Duodenal mucosa (tissue), 2 donors: Measurements from ENCODE around the gene GNG14.

Source experiments
- H3K27ac ChIP-seq: one replicate; pipeline ENCODE4 v1.7.0; 2013; ENCODE audit warnings: low read depth, low read length
- H3K27me3 ChIP-seq, 2 donors: one replicate each; pipeline ENCODE4 v1.7.0; 2013; ENCODE audit warnings: low read length in 2 of 2, control low read depth in 1 of 2; ENCODE audit not compliant: insufficient read depth in 2 of 2, control insufficient read depth in 1 of 2
- H3K36me3 ChIP-seq, 2 donors: one replicate each; pipeline ENCODE4 v1.7.0; 2013; ENCODE audit warnings: low read length in 2 of 2, control low read depth in 1 of 2; ENCODE audit not compliant: insufficient read depth in 2 of 2, control insufficient read depth in 1 of 2
- H3K4me1 ChIP-seq, 2 donors: one replicate each; pipeline ENCODE4 v1.7.0; 2013; ENCODE audit warnings: low read length in 2 of 2, control low read depth in 1 of 2; ENCODE audit not compliant: insufficient read depth in 2 of 2, control insufficient read depth in 1 of 2
- H3K4me3 ChIP-seq, 2 donors: one replicate each; pipeline ENCODE4 v1.7.0; 2013; ENCODE audit warnings: low read length in 2 of 2, low read depth in 1 of 2
- H3K9ac ChIP-seq, 2 donors: one replicate each; pipeline ENCODE4 v1.7.0; 2013; ENCODE audit warnings: low read length in 2 of 2, low read depth in 1 of 2
- H3K9me3 ChIP-seq, 2 donors: one replicate each; pipeline ENCODE4 v1.7.0; 2013; ENCODE audit warnings: low read length in 2 of 2, control low read depth in 1 of 2; ENCODE audit not compliant: control insufficient read depth in 1 of 2

Gene GNG14

DNA sequence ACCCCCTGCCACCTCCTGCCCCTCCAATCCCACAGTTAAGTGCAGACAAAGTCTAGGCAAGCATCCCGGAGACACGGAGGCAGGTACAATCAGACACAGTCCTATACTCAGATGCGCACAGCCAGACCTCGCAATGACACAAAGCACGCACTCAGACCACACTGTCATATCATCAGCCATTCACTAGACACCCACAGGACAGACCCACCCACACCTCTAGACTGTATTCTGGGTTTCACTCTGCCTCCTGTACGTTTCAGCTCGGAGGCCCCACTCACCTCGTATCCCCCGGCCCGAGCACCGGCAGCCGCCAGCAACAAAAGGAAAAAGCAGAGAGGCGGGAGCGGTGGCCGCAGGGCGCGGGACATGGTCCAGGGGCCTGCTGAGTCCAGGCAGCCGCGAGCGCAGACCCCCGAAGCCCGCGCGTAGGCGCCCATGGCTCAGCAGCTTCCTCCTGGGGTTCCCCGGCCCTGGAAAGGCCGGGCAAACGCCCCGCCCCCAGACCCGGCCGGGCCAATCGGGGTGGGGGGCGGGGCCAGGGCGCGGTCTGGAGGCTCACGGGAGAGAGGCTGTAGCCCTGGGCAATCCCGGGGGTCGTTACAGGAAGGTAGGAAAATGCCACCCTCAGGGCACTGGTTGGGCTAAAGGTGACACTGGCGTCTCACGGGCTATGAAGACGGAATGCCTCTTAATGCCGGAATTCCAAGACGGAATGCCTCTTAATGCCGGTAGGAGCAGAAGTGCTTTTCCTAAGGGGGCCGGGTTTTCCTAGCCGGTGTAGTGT is 21.3 kb upstream of the GNG14 start, which contains the start of the genes MAN2B1 and WDR83:
TSS of gene MAN2B1 (minus strand) at position 478 of the 784 bp plus-strand sequence. CDS start at position 437, 41 bp downstream.
TSS of gene WDR83 (plus strand) at position 543 of the 784 bp plus-strand sequence. CDS start 2,984 bp downstream, outside the sequence.
- Histone ChIP-seq H3K9me3 (no peaks in the 10 kb centered on the region), H3K27me3 (no peaks in the 10 kb centered on the region), H3K9ac (peak within 1 kb of the TSS; percentile 78 to 90), H3K4me3 (peak within 1 kb of the TSS; percentile 90 to 92), H3K4me1 (peaks cover 37 to 53% of the 10 kb centered on the region in 2 donors), H3K36me3 (peaks cover 4 to 13% of the 10 kb centered on the region in 2 donors), H3K27ac (no peak within 1 kb of the TSS)

DNA sequence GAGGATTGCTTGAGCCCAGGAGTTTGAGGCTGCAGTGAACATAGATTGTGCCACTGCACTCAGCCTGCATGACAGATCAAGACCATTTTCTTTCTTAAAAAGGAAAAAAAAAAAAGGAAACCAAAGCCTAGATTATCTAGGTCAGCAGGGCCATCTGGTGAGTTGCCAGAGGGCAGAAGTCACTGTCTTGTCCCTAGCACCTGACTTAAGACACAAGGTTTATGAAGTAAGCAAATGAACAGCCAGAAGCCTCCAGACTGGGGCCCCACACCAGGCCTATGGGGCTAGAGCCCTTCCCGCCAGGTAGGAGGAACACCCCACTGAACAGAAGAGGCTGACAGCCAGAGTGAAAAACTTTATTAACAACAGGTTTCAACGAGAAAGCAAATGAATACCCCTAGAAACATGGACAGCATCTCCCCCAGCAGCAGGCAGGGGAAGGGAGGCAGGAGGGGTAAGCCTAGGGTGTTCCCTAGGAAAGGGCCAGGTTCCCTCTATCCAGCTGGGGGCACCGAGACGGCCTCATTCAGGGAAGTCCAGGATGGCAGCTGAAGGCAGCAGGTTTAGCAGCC is 20.0 kb upstream of the GNG14 start:
- Histone ChIP-seq H3K27me3 (no peaks in the 10 kb centered on the region), H3K9me3 (no peaks in the 10 kb centered on the region), H3K27ac (no peak overlapping the region), H3K36me3 (peaks cover 8 to 16% of the 10 kb centered on the region in 2 donors), H3K4me1 (peaks cover 37 to 53% of the 10 kb centered on the region in 2 donors), H3K9ac (peak overlapping the region; percentile 90 to 96), H3K4me3 (peak overlapping the region; percentile 85 to 99)

DNA sequence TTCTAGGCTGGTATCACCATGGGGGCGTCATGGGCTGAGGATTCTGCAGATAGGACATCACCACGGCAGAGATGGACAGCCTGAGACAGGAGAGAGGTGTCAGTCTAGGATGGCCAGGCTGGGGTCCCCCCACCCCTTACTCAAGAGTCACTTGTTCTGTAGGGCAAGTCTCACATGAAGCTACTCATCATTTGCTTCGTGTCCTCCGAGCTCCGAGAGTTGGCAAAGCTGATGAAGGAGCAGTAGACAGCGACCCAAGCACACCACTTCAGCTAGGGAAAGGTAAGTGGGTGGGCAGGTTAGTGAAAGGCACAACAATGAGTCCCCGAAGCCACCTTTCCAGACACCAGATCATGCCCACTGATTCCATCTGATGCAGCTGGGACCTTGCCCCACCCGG is 19.5 kb upstream of the GNG14 start:
- H3K4me1 ChIP-seq: peaks cover 37 to 53% of the 10 kb centered on the region in 2 donors
- H3K36me3 ChIP-seq: peaks cover 11 to 14% of the 10 kb centered on the region in 2 donors
- no peaks in the 10 kb centered on the region for H3K27me3 ChIP-seq
- H3K9ac ChIP-seq: peak overlapping the region; percentile 90 to 96
- peak overlapping the region; percentile 85 to 99 for H3K4me3 ChIP-seq
- no peaks in the 10 kb centered on the region for H3K9me3 ChIP-seq
- H3K27ac ChIP-seq: no peak overlapping the region

DNA sequence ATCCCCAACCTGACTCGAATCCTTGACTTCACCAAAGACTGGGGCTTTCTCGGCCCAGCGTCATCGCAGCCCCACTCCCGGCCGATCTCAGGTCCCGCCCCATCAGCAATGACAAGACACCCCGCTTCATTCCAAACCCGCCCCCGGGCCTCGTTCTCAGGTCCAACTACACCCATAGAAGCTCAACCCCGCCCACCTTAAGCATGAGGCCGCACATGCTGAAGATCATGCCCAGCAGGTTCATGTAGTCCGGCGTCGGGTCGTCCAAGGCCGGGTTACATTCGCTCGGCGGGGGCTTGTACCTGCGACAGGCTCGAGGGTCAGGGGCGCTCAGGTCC is 18.9 kb upstream of the GNG14 start:
- H3K4me1 ChIP-seq: peaks cover 37 to 53% of the 10 kb centered on the region in 2 donors
- peak overlapping the region; percentile 90 to 96 for H3K9ac ChIP-seq
- peak overlapping the region; percentile 85 to 99 for H3K4me3 ChIP-seq
- no peaks in the 10 kb centered on the region for H3K27me3 ChIP-seq
- H3K27ac ChIP-seq: peak overlapping the region; percentile 93
- peaks cover 13 to 15% of the 10 kb centered on the region in 2 donors for H3K36me3 ChIP-seq
- H3K9me3 ChIP-seq: no peaks in the 10 kb centered on the region

DNA sequence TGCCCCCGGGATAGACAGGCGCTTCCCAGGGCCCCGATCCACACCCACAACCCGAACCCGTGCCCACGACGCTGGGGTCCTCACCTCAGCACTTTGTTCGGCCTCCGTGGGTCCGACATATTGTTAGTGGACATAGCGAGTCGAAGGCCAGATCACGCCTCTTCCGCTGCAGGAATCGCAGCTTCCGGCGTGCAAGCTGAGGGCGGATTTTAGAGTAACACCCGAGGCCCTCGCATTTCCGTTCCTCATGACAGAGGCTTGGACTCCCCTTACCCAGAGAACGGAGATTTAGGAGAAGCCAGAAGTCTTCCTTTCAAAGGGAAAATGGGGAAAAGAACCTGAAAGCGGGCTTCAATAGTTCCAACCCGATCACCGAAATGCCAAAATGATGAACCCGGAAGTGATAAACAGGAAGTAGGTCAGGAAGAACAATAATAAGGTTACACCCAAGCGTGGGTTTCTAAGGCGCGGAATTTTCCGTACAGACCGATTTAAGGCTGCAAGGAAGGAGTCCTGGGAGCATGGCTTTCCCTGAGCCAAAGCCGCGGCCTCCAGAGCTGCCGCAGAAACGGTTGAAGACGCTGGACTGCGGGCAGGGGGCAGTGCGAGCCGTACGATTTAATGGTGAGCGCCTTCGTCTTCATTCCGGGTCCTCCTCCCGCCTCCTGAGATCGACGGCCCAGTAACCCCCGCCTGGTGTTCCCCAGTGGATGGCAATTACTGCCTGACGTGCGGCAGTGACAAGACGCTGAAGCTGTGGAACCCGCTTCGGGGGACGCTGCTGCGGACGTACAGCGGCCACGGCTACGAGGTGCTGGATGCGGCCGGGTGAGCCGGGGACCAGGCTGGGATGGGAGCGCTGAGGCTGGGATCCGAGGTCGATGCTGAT is 18.3 kb upstream of the GNG14 start:
- Histone ChIP-seq H3K27me3 (no peaks in the 10 kb centered on the region), H3K27ac (peak overlapping the region; percentile 93), H3K9ac (peak overlapping the region; percentile 90 to 96), H3K4me1 (peaks cover 37 to 49% of the 10 kb centered on the region in 2 donors), H3K4me3 (peak overlapping the region; percentile 85 to 99), H3K36me3 (peaks cover 19 to 21% of the 10 kb centered on the region in 2 donors), H3K9me3 (no peaks in the 10 kb centered on the region)

DNA sequence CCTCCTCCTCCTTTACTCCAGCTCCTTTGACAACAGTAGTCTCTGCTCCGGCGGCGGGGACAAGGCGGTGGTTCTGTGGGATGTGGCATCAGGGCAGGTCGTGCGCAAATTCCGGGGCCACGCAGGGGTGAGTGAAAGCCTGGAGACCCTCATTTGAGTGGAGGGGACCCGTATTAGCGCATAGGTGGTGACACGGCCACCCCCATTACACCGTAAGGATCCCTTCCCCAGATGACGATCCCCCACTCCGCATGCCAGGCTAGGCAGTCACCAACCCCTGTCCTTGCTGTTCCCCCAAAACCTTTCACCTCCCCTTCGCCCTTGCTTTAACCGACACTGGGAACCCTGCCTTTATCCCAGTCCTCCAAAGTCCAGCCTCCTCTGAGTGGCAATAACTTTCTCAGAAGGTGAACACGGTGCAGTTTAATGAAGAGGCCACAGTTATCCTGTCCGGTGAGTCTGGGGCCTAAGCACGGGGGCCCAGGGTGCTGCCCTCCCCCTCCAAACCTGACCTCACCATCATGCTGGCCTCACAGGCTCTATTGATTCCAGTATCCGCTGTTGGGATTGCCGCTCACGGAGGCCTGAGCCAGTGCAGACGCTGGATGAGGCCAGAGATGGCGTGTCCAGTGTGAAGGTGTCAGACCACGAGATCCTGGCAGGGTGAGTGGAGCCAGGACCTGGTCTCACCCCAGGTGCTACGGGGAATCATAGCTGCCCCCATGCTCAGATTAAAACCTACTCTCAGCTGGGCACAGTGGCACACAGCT is 17.5 kb upstream of the GNG14 start:
- Histone ChIP-seq H3K27ac (peak overlapping the region; percentile 93), H3K27me3 (no peaks in the 10 kb centered on the region), H3K9me3 (no peaks in the 10 kb centered on the region), H3K36me3 (peaks cover 21 to 27% of the 10 kb centered on the region in 2 donors), H3K4me3 (peak overlapping the region; percentile 85 to 99), H3K4me1 (peaks cover 36 to 42% of the 10 kb centered on the region in 2 donors), H3K9ac (peak overlapping the region; percentile 90 to 96)

DNA sequence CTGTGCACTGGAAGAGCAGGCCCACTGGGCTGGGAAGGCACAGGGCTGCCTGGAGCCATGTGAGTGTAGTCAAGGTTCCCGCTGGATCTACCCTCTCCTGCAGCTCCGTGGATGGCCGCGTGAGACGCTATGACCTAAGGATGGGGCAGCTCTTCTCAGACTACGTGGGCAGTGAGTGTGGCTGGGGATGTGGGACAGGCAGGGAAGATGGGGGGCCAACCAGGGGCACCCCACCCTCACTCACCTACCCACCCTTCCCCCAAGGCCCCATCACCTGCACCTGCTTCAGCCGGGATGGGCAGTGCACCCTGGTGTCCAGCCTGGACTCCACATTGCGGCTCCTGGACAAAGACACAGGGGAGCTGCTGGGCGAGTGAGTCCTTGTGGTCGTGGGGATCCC is 15.1 kb upstream of the GNG14 start:
- H3K27me3 ChIP-seq: no peaks in the 10 kb centered on the region
- peaks cover 37 to 46% of the 10 kb centered on the region in 2 donors for H3K36me3 ChIP-seq
- H3K9ac ChIP-seq: no peak overlapping the region
- H3K4me3 ChIP-seq: no peak overlapping the region
- H3K4me1 ChIP-seq: peaks cover 18 to 27% of the 10 kb centered on the region in 2 donors
- no peaks in the 10 kb centered on the region for H3K9me3 ChIP-seq
- H3K27ac ChIP-seq: no peak overlapping the region

DNA sequence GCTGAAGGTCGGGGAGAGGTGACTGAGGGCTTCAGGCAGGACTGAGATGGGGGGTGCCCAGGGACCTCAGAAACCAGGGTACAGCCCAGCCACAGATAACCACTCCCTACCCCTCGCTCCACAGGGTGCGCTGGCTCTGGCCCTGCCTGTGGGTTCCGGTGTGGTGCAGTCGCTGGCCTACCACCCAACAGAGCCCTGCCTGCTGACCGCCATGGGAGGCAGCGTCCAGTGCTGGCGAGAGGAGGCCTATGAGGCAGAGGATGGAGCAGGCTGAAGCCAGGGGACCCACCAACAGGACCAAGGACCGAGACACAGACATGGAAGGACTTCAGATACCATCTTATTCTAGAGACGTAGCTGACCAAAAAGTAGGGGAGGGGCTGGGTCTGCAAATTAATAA is 12.4 kb upstream of the GNG14 start:
- Histone ChIP-seq H3K27me3 (no peaks in the 10 kb centered on the region), H3K36me3 (peaks cover 38 to 64% of the 10 kb centered on the region in 2 donors), H3K9me3 (no peaks in the 10 kb centered on the region), H3K27ac (no peak overlapping the region), H3K4me1 (peaks cover 3 to 9% of the 10 kb centered on the region in 2 donors), H3K9ac (no peak overlapping the region), H3K4me3 (no peak overlapping the region)

DNA sequence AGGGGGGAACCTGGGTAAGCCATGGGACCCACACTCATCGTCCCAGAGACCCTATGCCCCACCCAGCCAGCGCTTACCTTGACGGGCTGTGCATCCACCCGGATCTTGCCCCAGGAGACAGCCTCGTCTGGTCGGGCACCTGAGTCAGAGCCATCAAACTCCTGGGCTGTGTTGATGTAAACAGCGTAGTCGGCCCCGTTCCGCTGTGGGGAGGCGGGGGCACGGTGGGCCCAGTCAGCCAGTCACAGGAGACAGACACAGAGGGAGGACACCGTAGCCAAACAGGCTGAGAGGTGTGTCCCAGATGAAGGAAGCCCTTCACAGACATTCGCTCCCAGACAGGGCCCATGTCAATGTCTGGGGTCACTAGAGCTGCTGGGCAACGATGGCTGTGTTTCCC is 11.9 kb upstream of the GNG14 start:
- H3K9ac ChIP-seq: no peak overlapping the region
- no peak overlapping the region for H3K4me3 ChIP-seq
- H3K27me3 ChIP-seq: no peaks in the 10 kb centered on the region
- H3K36me3 ChIP-seq: peaks cover 38 to 64% of the 10 kb centered on the region in 2 donors
- H3K9me3 ChIP-seq: no peaks in the 10 kb centered on the region
- peaks cover 0 to 6% of the 10 kb centered on the region in 2 donors for H3K4me1 ChIP-seq
- no peak overlapping the region for H3K27ac ChIP-seq
